Midbrain (tissue), 1 donor: ENCODE measurements around the gene CDK4.

Experiments used
- DNase-seq: peaks from one replicate; lab custom pipeline; 2025; lab: John Stamatoyannopoulos, UW

The CDK4 gene

DNA sequence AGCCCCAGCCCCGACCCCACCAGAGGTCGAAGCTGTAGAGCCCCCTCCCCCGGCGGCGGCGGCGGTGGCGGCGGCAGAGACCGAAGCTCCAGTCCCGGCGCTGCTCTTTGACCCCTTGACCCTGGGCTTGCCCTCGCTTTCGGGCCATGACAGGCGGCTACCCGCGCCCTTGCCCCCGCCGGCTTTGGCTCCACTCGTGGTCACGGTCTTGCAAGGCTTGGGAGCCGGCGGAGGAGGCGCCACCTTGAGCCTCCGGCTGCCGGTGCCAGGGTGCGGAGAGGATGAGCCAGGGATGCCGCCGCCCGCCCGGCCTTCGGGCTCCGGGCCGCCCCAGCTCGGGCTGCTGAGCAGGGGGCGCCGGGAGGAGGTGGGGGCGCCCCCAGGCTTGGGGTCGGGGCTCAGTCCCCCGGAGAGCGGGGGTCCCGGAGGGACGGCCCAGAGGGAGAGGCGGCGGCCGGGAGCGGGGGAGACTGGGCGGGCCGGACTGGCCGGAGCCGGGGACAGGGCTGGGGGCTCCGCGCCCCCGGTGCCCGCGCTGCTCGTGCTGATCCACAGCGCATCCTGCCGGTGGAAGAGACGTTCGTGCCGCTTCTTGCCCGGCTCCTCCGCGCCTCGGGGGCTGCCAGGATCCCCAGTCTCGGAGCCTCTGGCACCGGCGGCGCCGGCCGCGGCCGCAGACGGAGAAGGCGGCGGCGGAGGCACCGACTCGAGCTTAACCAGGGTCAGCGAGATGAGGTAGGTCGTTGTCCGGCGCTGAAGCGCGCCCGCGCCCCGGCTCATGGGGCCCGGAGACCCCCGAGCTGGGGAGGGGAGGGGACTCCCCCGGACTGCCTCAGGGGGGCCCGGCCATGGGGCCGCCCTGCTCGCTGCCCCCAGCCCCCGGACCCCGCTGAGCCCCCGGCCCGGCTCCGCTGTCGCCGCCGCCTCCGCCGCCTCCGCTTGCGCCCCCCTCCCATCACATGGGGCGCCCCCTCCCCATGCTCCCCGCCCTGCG, 14.3 kb downstream of the CDK4 start:
- no peak for DNase-seq

DNA sequence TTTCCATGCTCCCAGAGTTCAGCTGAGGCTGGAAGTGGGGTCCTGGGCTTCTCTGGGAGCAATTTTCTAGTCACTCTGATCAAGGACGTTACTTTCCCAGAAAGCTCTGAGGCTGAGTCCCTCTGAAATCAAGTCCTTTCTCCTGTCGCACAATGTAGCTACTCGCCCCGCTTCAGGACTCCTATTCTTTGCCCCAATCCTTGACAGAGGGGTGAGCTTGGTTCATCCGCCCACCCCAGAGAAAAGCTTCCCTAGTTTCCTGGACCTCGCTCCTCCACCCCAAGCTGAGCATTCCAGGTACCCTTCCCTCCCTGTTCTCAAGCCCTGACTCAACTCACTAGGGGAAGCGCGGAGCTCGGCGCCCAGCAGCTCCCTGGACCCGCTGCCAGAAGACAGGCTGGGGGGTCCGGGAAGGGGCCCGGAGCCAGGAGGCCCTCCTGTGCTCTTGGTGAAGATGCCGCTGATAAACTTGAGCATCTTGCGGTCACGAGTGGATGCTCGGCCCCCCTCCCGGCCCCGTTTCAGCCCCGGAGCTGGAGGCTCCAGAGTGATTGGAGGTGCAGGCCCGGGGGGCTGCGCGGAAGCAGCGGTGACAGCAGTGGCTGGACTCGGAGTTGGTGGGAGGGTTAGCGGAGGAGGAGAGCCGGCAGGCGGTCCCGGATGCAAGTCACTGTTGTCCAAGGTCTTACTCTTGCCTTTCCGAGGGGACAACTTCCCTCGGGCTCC, 15.2 kb downstream of the CDK4 start:
- DNase-seq = no peak

DNA sequence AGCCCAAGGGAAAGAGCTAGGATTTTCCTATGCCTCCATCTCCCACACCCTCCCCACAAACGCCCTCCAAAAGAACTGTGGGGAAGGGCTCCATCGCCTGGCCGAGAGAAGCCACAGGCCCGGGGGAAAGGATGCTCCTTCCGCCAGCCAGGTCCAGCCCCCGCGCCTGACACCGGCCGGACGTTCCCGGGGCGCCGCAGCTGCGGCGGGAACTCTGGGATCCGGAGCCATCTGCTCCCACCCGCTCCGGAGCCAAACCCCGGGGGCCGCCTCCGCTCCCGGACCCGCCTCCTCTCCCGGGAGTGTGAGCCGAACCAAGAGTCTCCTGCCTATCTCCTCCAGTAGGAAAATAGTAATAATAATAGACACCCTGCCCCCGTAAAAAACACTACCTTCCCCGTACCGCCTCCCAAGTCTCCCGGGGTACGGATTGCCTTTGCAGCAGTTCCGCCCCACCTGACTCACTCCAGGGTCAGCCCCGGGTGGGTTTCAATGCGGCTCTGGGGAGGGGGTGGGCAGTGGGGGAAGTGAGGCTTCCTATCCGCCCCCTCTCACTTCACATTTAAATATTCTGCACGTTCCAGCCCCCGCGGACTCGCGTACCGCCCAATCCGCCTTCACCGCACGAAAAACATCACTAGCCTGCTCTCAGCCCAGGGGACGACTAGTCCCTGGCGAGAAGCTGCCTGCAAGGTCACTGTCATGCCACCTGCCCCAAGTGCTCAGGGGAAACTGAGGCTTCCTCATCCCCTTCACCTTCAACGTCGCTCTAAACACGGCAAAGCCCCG, 16.0 kb downstream of the CDK4 start:
- peak; percentile 35 for DNase-seq

DNA sequence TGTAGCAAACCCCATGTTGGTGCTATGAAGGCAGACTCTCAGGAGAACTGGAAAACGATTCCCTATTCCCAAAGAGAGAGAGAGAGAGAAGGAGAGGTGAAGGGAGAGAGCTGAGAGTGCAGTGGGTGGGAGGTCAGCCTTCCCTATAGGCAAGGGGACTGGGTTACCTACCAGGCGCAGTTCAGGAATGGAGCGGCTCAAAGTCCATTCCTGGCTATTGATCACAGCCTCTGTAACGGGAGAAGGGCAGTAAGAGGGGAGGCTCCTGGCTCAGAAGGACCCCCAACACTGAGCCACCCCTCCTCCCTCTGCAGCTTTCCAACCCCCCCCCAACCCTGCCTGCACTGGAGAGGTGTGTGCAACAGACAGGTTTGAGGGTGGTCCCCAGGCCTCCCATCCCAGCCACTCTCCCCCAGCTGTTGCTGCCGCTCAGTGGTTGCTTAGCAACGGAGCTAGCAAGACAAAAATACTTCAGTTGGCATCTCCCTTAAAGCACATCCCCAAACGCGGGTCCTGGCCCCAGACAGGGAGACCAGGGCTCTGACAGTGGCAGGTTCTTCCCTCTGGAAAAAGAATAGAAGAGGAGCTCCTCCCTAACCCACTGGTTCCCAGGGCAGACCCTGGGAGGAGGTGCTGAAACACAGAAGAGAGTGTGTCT, 16.8 kb downstream of the CDK4 start:
- no peak for DNase-seq

DNA sequence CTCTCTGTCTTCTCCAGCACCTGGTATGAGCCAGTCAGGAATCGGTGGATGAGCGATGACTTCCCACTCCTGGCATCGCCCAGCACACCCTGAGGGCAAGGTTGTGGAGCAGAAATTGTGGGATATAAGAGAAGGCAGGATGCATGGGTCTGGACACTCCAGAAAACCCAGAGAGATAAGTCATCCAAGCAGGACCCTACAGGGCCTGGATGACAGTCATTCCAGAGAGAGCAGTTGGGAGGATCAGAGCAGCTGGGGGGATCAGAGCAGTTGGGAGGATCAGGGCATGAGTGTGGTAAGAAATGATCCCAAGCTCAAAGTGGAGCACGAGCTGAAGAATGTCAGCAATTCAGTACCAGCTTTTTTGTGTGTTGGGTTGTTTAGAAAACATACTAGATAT, 17.5 kb downstream of the CDK4 start:
- DNase-seq = no peak

DNA sequence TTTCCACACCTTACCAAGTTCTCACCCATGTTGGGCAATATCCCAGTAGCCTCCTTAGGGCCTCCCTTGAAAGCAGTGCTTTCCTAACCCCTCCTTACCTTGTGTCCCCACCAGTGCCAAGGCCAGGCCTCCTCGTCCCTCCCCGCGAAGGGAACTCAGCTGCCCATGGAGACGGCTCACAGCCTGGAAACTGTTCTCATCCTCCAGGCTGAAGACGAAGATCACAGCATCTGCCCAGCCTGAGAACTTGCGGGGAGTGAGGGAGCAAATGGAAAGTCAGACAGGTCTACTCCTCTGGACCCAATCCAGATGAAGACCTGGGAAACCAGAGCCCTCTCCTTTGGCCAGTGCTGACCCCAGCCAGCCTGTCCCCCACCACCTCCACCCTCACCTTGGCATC, 18.2 kb downstream of the CDK4 start:
- DNase-seq = no peak

DNA sequence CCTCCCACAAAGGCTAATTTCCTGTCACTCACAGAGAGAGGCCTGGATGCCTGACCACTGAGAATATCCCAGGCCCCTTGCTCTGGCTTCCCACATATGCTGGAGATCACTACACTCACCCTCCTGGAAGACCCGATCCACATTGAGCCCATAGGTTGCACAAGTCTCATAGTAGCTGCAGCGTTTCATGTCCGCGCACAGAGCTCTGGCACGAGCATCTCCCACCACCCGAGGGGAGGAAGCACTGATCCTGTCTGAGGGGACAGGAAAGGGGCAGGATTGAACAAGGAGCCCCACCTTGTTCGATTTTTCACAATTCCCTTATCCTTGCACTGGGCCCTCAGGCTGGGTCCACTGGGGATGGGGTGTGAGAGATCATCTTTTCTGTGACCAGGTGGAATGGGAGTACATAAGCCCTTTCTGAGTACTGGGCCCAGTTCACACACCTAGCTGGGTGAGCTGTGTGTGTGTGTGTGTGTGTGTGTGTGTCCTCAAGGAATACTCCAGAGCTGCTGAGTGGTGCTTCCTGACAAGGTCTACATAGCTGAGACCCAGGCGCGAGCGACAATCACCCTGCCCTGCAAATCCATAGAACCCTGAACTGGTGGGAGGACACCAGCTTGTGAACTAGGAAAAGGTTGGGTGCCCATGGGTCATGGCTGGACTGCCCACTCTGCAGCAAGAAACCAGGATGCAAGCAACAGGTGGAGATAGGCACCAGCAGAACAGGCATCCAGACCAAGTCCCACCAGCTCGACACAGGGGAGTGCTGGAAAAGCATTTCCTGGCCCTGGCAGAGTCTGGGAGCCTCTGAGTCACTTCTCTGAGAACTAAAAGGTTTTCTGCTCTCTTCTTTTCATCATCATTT, 19.1 kb downstream of the CDK4 start:
- no peak for DNase-seq

DNA sequence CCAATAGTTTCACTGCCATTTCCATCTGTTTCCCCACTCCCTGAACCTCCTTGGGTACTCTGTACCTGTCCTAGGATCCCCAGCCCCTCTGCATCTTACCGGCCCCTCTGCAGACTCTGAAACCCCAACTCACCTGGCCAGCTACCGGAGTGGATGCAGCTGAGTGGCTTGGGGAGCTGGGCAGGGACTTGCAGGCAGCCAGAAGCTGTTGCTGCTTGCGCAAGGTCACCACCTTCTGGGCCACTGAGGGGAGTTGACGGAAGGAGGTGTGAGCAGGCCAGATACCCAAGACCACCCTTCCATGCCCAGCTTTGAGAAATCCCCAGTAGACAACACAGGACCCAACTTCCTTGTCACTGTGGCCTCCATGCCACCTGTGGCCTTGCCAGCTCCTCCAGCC, 19.8 kb downstream of the CDK4 start:
- no peak for DNase-seq

DNA sequence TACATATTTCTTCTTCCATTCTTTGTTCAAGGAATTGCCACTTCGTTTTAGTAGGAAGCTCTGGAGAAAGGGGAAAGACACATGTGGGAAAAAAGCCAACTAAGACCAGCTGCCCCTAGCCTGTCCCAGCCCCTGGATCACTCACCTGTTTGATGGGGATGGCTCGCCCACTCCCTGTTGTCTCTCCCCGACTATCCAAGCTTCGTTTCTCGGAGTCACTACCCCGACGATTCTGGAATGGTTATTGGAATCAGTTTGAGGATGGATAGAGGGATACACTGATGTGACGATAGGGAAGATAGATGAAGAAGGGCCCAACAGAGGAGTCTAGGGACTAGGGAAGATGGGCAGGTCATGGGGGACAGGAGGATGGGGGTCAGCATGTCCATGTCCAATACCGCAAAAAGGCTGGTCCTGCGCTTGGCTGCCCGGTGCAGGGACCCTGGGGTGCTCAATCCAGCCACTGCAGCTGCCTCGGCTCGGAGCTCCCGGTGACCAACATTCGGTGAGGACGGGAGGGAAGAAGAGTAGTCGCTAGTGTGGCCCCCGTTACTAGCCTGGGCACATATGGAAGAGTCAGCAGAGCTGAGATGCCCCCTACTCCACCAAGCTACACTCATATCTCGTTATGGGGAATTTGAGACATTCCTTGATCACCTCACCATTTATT, 20.6 kb downstream of the CDK4 start:
- no peak for DNase-seq

DNA sequence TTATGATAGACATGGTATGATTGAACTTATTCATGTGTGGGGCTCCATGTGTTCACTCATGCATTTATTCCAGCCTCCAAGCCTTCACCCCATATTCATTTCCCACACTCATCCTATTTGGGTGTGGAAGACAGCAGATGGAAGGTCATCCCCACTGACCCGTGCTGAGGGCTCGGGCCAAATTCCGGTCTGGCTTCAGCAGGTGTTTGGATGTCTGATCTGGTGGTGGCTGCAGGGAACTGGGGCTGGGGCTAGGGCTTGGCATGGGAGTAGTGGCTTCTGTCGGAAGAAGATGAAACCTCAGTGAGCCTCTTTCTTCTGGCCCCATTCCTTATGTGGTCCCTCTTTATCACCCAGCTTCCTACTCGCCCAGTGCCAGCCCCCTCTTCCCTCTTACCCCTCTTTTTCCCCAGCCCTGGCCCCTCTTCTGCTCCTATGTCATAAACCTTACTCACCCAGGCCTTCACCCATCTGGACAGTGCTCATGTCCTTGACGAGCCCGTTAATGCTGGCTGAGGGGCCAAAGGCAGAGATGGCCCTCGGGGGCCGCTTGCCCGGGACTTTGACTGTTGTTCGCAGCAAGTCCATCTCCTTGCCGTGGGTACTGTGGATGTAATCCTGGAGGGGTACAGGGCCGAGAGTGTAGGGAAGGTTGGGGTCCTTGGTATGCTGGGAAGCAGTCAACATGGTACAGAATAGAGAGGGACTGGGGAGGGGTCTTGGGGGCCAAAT, 21.6 kb downstream of the CDK4 start:
- no peak for DNase-seq

DNA sequence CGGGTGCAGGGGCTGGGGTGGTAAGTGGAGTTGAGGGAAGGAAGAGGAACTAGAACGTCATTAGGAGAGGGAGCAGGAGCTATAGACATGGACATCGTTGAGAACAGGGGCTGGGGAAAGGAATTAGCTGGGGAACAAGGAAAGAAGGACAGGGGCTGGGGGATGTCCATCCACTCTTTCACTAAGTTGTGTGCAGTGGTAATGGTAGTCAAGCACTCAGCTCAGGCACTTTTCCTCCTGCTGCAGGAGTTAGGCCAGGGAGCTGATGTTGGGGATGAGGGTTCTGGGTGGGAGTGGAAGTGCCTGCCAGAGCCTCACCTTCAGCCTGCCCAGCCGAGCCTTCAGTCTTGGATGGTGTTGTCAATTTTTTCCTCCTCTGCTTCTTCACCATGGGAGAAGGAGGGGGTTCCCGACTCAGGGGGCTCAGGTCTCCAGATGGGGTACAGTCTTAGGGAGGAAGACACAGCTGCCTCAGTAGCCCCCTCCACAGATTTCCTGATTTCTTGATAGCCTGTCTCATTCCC, 22.7 kb downstream of the CDK4 start:
- DNase-seq = no peak

DNA sequence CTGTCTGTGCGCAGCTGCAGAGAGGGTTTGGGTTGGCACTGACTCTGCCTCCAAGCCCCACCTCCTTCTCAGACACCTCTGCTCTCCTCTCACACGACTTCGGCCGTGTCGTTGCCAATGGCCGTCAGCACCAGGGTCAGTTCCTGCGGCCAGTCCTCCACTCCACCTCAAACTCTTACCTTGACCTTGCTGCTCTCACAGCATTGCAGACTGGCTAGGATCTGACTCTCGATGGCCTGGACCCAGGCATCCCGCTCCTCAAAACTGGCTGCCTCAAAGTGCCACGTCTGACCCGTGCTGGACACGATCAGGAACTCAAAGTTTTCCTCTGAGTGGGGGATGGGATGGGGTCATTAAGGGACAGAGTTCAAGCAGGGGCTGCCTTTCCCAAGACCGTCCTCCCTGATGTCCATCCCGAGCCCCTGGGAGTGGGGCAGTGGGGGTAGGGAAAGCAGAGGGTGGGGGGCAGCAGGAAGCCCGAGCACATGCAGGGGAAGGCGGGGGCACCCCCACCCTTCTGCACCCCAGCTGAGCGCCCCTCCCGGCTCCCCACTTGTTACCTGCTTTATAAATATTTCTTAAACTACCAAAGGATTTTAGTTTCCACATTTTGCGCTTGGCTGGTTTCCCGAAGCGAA, 24.2 kb downstream of the CDK4 start:
- no peak for DNase-seq

DNA sequence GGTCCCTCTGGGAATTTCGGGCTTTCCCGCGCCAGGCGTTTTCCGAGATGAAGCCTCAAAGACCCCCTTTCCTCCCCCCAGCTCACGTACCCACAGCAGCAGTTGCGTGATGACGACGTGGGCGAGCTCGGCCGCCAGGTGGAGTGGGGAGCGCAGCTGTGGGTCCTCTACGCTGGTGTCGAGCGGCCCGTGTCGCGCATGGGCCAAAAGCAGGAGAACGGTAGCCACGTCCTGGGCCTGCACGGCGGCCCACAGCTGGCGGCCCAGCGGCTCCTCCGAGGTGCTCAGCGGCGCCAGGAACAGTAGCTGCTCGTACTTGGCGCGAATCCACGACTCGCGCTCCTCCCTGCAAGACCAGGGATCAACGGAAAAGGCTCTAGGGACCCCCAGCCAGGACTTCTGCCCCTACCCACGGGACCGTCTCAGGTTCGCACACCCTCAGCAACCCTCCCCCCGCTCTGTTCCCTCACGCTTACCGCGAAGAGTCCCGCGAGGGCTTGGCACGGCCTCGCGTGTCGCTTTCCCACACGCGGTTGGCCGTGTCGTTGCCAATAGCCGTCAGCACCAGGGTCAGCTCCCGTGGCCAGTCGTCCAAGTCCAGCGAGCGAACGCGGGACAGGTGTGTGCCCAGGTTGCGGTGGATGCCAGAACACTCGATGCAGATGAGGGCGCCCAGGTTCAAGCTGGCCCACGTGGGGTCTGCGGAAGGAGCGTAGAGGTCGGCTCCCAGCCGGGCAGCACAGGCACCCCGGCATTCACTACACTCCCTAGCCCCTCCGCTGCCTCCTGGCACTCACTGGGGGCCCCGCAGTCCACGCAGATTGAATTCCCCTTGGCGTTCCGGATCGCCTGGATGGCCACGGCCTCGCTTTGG, 25.0 kb downstream of the CDK4 start:
- DNase-seq = no peak

DNA sequence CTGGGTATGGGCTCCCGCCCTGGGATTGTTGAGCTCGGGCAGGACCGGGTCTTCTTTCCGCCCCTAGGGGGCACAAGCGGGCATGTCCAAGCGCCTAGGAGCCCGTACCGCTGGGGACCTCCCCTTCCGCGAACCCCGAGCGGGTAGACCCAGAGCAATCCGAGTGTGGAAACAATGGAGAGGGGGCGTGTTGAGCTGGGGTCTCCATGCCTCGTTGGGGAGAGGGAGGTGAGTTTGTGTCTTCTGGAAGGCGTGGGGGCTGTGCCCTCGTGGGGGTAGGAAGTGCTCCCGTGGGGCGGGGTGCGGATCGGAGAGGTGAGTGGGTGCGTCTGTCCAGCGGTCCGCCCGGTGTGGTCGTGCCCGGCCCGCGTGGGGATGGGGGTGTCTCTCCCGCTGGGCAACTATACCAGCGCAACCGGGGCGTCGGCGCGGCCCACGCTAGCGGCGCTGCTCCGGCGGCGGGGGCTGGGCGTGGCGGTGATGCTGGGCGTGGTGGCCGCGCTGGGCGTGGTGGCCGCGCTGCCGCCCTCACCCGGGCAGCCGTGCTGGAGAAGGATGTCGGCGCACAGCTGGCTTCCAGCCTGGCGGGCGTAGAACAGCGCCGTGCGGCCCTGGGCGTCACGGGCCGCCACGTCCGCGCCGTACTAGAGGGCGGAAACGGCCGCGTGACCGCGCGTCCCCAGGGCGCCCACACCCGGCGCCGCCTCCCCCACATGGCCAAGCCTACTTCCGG, 25.8 kb downstream of the CDK4 start:
- DNase-seq = peak; percentile 41

DNA sequence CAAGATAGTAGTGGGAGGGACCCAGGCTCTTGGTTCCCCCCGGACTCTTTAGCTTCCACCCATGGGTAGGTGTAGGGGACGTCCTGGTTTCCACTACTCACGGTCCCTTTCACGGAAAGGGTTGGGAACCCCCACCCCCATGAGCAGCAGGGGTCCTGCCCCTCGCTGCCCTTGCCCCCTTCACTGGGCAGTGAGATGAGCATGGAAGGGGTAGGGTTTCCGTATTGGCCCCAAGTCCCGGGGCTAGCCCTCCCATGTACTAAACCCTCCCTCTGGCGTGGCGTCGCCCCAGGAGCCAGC, 26.3 kb downstream of the CDK4 start:
- DNase-seq = no peak

DNA sequence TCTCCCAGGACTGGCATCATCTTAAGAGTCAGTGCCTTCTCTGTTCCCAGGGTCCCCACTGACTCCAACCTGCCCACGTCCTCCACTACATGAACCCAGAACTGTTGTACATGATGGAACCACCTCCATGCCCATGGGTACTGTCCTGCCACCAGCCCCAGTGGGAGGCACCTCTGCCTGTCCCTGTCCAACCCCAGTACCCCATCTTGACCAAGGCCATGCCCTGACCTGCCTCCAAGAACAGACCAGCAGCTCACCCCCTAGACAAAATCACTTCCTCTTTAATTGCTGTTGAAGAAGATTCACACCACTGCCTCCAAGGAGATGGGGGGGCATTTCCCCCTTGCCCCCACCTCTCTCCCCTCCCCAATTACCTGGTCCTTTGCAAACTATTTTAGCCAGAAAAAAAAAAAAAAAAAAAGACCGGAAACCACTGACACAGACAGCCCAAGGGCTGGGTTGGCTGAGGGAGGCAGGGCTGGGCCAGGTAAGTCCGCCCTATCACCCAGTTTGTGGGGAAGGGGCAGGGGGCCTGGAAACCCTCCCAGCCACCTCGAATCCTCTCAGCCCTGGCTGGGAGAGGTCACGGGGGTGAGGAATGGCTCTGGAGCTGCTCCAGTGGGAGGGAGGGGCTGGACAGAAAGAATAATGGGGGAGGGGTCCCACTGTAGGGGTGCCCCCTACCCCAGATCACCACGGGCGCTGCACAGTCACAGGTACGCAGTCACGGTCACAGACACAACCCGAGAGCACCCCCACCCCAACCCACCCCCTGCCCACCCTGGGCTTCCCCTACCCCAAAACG, 27.0 kb downstream of the CDK4 start:
- DNase-seq = no peak
